ENCODE results near the gene DAPK1. TPM values are rescaled to one million over a fixed set of nuclear protein-coding genes. Genes with fewer than 3 reads are reported as not detected.

DAPK1 gene
- total and polyA plus RNA-seq, 2 donors from 2014 or later = 15.5 to 166 TPM

DNA sequence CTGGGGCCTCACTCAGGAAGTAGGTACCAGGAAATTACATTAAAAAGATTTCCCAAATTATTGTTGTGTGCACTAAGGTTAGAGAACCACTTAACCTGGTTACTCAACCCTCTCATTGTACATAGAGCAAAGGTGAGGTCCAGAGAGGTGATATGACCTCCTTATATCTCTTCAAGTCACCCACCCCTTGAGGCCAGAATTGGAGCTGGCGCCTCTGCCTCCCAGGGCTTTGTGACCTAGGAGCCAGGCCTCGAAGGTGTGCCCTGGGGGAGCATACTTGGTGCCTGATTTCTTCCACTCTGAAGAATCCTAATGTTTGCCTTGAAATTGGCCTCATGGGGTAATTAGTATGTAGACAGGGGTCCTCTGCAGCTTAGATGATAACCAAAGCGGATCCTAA lies 133.2 kb downstream of the DAPK1 start:
- H3K36me3 ChIP-seq (ENCODE audit: control insufficient read depth in 2 of 3, insufficient read depth in 3 of 3, low read length in 3 of 3) = peaks cover 0 to 5% (median 0%) of the 10 kb centered on the region in 3 donors
- no peaks in the 10 kb centered on the region for H3K27me3 ChIP-seq (ENCODE audit: control insufficient read depth, insufficient read depth, low read length)
- no peak overlapping the region for H3K9ac ChIP-seq (ENCODE audit: low read length in 3 of 3)
- FAIRE-seq = no peak
- H3K27ac ChIP-seq (ENCODE audit: low read depth in 2 of 2, low read length in 2 of 2) = no peak overlapping the region
- no peaks in the 10 kb centered on the region for H3K9me3 ChIP-seq (ENCODE audit: control insufficient read depth in 2 of 3, insufficient read depth in 1 of 3, low read length in 3 of 3)
- intact Hi-C loops (cut with DNase I) = no loop called here
- no peak for DNase-seq
- H3K4me3 ChIP-seq (ENCODE audit: low read length in 3 of 3) = no peak overlapping the region
- TF ChIP-seq CTCF (IDR thresholded peaks at IDR 0.05; ENCODE audit: borderline replicate concordance, extremely low read depth, insufficient read depth) = no peak
- H3K4me1 ChIP-seq (ENCODE audit: control insufficient read depth in 2 of 3, insufficient read depth in 2 of 3, low read depth in 1 of 3, low read length in 3 of 3) = no peaks in the 10 kb centered on the region

DNA sequence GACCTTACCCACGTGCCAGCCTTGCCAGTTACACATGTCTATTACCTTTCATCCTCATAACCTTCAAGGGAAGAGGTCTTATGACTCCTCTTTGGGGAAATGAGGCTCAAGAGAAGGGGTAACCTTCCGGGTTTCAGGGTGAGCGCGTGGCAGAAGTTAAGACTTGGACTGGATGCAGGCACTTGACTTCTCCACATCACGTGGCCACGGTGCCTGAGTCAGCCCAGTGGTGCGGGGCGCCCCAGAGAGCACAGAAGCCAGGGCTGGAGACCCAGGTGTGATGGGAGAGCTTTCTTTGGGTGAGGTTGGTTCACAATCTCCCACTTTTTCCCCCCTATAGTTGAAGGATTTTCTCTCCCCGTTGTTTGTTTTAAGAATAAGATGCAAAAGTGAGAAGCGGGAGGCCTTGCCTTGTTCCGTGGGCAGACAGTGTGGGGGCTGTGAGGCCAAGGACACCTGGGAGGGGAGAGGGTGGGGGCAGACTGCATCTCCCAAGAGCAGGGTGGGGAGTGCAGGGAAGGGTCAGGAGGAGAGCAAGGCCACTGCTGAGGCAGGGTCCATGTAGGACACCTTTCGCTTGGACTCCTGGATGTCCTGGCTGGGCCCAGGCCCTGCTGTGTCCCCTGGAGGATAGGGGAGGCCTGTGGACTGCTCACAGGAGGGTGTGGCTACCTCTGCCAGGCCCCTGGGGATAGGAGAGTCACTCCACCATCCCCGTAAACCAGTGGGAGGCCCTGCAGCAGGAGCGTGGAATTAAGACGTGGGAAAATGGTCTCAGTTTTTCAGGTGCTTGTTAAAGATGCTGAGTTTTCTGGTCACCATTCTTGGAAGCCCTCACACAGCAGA lies 138.2 kb downstream of the DAPK1 start:
- H3K9ac ChIP-seq (ENCODE audit: low read length in 3 of 3) = no peak overlapping the region
- FAIRE-seq (no peak), DNase-seq (no peak)
- H3K27ac ChIP-seq (ENCODE audit: low read depth in 2 of 2, low read length in 2 of 2) = no peak overlapping the region
- no peaks in the 10 kb centered on the region for H3K27me3 ChIP-seq (ENCODE audit: control insufficient read depth, insufficient read depth, low read length)
- intact Hi-C loops (cut with DNase I) = no loop called here
- peaks cover 0 to 7% (median 3%) of the 10 kb centered on the region in 3 donors for H3K4me1 ChIP-seq (ENCODE audit: control insufficient read depth in 2 of 3, insufficient read depth in 2 of 3, low read depth in 1 of 3, low read length in 3 of 3)
- no peak overlapping the region for H3K4me3 ChIP-seq (ENCODE audit: low read length in 3 of 3)
- TF ChIP-seq CTCF (IDR thresholded peaks at IDR 0.05; ENCODE audit: borderline replicate concordance, extremely low read depth, insufficient read depth) = no peak
- H3K36me3 ChIP-seq (ENCODE audit: control insufficient read depth in 2 of 3, insufficient read depth in 3 of 3, low read length in 3 of 3) = peaks cover 0 to 12% (median 10%) of the 10 kb centered on the region in 3 donors
- no peaks in the 10 kb centered on the region for H3K9me3 ChIP-seq (ENCODE audit: control insufficient read depth in 2 of 3, insufficient read depth in 1 of 3, low read length in 3 of 3)

DNA sequence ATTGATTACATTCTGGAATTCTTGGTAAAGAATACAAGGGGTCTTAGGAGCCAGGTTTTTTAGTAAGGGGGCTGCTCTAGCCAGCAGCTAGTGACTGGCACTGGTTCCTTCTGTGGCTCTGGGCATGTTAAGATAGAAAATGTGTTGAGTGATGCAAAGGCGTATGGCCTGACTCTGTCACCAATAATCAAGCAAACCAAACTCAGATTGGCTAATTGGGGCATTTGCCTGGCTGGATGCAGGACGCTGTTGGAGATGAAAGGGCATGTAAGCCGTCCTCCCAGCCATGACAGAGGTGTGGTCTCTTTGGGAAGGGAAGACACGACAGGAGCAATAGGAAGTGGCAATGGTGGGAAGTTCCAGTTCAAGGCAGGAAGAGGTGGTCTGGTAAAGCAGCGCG lies 140.6 kb downstream of the DAPK1 start:
- Histone ChIP-seq H3K36me3 (ENCODE audit: control insufficient read depth in 2 of 3, insufficient read depth in 3 of 3, low read length in 3 of 3) (peaks cover 0 to 18% (median 10%) of the 10 kb centered on the region in 3 donors), H3K27ac (ENCODE audit: low read depth in 2 of 2, low read length in 2 of 2) (no peak overlapping the region), H3K27me3 (ENCODE audit: control insufficient read depth, insufficient read depth, low read length) (no peaks in the 10 kb centered on the region), H3K4me1 (ENCODE audit: control insufficient read depth in 2 of 3, insufficient read depth in 2 of 3, low read depth in 1 of 3, low read length in 3 of 3) (peaks cover 0 to 7% (median 3%) of the 10 kb centered on the region in 3 donors), H3K9ac (ENCODE audit: low read length in 3 of 3) (no peak overlapping the region), H3K9me3 (ENCODE audit: control insufficient read depth in 2 of 3, insufficient read depth in 1 of 3, low read length in 3 of 3) (no peaks in the 10 kb centered on the region), H3K4me3 (ENCODE audit: low read length in 3 of 3) (no peak overlapping the region)
- FAIRE-seq (no peak), DNase-seq (no peak)
- intact Hi-C loops (cut with DNase I) = no loop called here
- no peak for TF ChIP-seq CTCF (IDR thresholded peaks at IDR 0.05; ENCODE audit: borderline replicate concordance, extremely low read depth, insufficient read depth)
